Large intestine (tissue), 3 donors: ENCODE data around the gene ATP5PD. TPM values are rescaled to one million over a fixed set of nuclear protein-coding genes. Genes with fewer than 3 reads are reported as not detected.
"Not testable (repeated sequence)": the region's sequence is repeated elsewhere in the genome, so short reads cannot be mapped to it uniquely, and the experiment has no call there.

ENCODE experiments used
- DNase-seq, 2 donors: peaks; one replicate each; pipeline versions ENCODE4 v3.0.0 to v3.0.0-alpha.2; 2013
- H3K27ac ChIP-seq: one replicate; pipeline ENCODE4 v1.5.1; 2013; ENCODE audit warnings: low read length
- H3K27me3 ChIP-seq: 2 replicates; pipeline ENCODE4 v1.6.1; 2013; ENCODE audit warnings: low read length; ENCODE audit not compliant: control insufficient read depth, insufficient read depth
- H3K36me3 ChIP-seq: 2 replicates; pipeline ENCODE4 v1.6.1; 2013; ENCODE audit warnings: low read length; ENCODE audit not compliant: control insufficient read depth, insufficient read depth
- H3K4me1 ChIP-seq: one replicate; pipeline ENCODE4 v1.6.1; 2013; ENCODE audit warnings: low read length; ENCODE audit not compliant: control insufficient read depth, insufficient read depth
- H3K4me3 ChIP-seq: one replicate; pipeline ENCODE4 v1.5.1; 2013; ENCODE audit warnings: low read length
- H3K9me3 ChIP-seq: one replicate; pipeline ENCODE4 v1.6.1; 2013; ENCODE audit warnings: mild to moderate bottlenecking, low read depth, low read length, moderate library complexity; ENCODE audit not compliant: control insufficient read depth
- WGBS: methylation state at CpG from one replicate; pipeline ENCODE4 v1.1.5; 2013; ENCODE audit warnings: low lambda C conversion rate; ENCODE audit not compliant: insufficient coverage; 5-methylcytosine and 5-hydroxymethylcytosine counted together
- polyA plus RNA-seq: library from polyadenylated mRNA; unstranded; fragments of 120-200 nt; gene quantifications from one replicate; pipeline ENCODE4 v1.2.1, GENCODE V29; 2013

The ATP5PD gene
- polyA plus RNA-seq, 1 donor = 321 TPM

- not testable (repeated sequence) for H3K4me1 ChIP-seq, H3K27me3 ChIP-seq
- whole genome bisulfite sequencing = no CpG with 5 or more reads among the region's 9 CpGs
These were observed 21.4 kb downstream of the ATP5PD start for GRCh38 chr17:75025398-75025734.

GRCh38 chr17:75024686-75025397, 21.9 kb downstream of the ATP5PD start:
- H3K27me3 ChIP-seq = no peaks in the 10 kb centered on the region
- WGBS = no CpG with 5 or more reads among the region's 10 CpGs

More at GRCh38 chr17:75025398-75025734, 21.4 kb downstream of the ATP5PD start:
- not testable (repeated sequence) for H3K9me3 ChIP-seq, DNase-seq, H3K27ac ChIP-seq, H3K4me3 ChIP-seq
- peaks cover 19% of the 10 kb centered on the region for H3K36me3 ChIP-seq

DNA sequence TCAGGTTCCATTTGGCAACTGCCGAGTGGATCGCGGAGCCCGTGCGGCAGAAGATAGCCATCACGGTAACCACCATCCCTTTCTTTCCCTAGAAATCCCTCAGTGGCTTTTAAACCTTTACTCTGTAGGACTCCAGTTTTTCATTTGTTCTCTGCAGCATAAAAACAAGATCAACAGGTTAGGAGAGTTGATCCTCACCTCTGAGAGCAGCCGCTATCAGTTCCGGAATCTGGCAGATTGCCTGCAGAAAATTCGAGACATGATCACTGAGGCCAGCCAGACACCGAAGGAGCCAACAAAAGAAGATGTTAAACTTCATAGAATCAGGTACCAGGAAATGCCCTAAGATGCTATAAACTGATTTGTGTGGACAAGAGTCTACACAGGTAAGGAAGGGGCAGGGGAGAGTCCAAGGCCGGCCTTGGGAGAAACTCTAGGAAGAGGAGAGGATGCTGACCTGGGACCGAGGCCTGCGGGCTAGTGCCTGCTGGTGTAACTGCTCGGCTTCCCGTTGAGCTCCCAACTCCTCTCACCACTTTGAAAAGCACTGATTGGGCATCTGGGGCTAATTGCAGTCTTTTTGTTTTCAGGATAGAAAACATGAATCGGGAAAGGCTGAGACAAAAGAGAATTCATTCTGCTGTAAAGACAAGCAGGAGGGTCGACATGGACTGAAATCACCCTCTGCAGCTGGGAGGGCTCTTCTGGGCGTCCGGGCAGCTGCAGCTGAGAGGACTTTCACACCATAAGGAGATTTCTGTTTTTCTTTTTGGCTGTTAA, 26.2 kb downstream of the ATP5PD start:
- no peaks in the 10 kb centered on the region for H3K27me3 ChIP-seq
- H3K9me3 ChIP-seq = no peaks in the 10 kb centered on the region
- H3K4me3 ChIP-seq = no peak overlapping the region
- 100% methylated on average over 1 of the region's 19 CpGs for WGBS
- no peak for DNase-seq
- H3K36me3 ChIP-seq = peaks cover 43% of the 10 kb centered on the region
- no peak overlapping the region for H3K27ac ChIP-seq
- no peaks in the 10 kb centered on the region for H3K4me1 ChIP-seq

More at GRCh38 chr17:75024686-75025397, 21.9 kb downstream of the ATP5PD start:
- Histone ChIP-seq H3K9me3 (no peaks in the 10 kb centered on the region), H3K4me3 (no peak overlapping the region), H3K27ac (no peak overlapping the region), H3K36me3 (peaks cover 24% of the 10 kb centered on the region), H3K4me1 (no peaks in the 10 kb centered on the region)
- no peak for DNase-seq

DNA sequence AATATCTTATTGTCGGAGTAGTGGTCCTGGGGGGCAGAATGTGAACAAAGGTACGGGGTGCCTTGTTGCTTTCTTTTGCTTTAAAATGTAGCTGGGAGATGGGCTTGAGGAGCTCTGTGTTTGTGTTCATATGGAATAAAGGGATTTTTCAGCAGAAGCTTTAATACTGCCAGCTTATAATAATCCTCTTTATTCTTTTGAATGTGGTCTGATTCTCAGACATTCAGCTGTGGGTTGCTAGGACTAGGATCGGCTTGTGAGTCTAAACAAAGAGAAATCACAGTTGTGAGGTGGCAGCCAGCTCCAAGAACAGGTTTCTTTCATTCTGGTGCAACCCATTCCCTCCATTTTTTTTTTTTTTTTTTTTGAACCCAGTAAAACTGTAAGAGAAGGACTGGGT, 27.1 kb downstream of the ATP5PD start:
- H3K36me3 ChIP-seq = peaks cover 43% of the 10 kb centered on the region
- no CpG with 5 or more reads among the region's 3 CpGs for WGBS

GRCh38 chr17:75019146-75019545, 27.6 kb downstream of the ATP5PD start:
- Histone ChIP-seq H3K4me3 (no peak overlapping the region), H3K4me1 (no peaks in the 10 kb centered on the region), H3K36me3 (peaks cover 43% of the 10 kb centered on the region), H3K9me3 (no peaks in the 10 kb centered on the region), H3K27me3 (no peaks in the 10 kb centered on the region), H3K27ac (no peak overlapping the region)
- WGBS = no CpG with 5 or more reads among the region's 5 CpGs
- no peak for DNase-seq

More for the DNA sequence above, 27.1 kb downstream of the ATP5PD start:
- H3K9me3 ChIP-seq = no peaks in the 10 kb centered on the region
- H3K4me1 ChIP-seq = no peaks in the 10 kb centered on the region
- H3K27ac ChIP-seq = no peak overlapping the region
- no peak overlapping the region for H3K4me3 ChIP-seq
- no peaks in the 10 kb centered on the region for H3K27me3 ChIP-seq
- DNase-seq = no peak

- Histone ChIP-seq H3K4me3 (peak overlapping the region; percentile 69), H3K4me1 (peaks cover 13% of the 10 kb centered on the region), H3K27me3 (no peaks in the 10 kb centered on the region), H3K27ac (peak overlapping the region; percentile 76), H3K36me3 (peaks cover 6% of the 10 kb centered on the region), H3K9me3 (no peaks in the 10 kb centered on the region)
- no CpG with 5 or more reads among the region's 10 CpGs for WGBS
- no peak for DNase-seq
These were observed 33.6 kb downstream of the ATP5PD start for GRCh38 chr17:75013092-75013559.

DNA sequence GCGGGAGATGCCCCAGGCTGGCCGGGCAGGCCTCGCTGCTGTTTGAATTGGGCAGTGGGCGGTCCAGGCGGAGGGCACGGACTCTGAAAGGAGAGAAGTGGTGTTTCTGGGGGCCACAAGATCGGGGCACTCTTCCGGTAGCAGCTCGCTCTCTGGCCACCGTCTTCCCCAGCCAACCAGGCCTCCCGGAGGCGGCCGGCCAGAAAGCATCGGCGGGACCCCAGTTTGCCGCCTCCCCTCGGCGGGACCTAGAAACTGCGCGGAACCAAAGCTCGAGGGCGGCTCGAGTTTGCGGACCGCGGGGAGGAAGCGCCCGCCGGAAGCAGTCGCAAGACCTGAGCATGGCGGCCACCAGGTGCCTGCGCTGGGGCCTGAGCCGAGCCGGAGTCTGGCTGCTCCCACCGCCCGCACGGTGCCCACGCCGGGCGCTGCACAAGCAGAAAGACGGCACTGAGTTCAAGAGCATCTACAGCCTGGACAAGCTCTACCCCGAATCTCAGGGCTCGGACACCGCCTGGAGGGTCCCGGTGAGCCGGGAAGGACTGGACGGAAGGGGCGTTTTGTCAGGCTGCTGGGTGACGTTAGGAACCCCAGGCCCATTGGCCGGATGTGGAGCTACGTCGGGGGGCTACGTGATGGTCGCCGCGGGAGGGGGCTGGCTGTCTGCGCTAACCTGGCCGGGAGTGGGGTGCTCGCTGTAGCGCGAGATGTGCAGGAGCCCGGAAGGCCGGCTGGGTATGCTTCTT, 34.2 kb downstream of the ATP5PD start, which contains the start of gene MRPL58:
TSS of gene MRPL58 (plus strand) at position 325 of the 746 bp plus-strand sequence. CDS start at position 342, 17 bp downstream.
- H3K4me1 ChIP-seq = peaks cover 13% of the 10 kb centered on the region
- H3K4me3 ChIP-seq = peak within 1 kb of the TSS; percentile 69
- peaks cover 3% of the 10 kb centered on the region for H3K36me3 ChIP-seq
- DNase-seq = peak; percentile 76 to 91
- 0% methylated on average over 1 of the region's 63 CpGs for WGBS
- H3K27ac ChIP-seq = peak within 1 kb of the TSS; percentile 76
- no peaks in the 10 kb centered on the region for H3K9me3 ChIP-seq
- no peaks in the 10 kb centered on the region for H3K27me3 ChIP-seq

- no peak for DNase-seq
- no peaks in the 10 kb centered on the region for H3K9me3 ChIP-seq
- H3K27me3 ChIP-seq = no peaks in the 10 kb centered on the region
- WGBS = no CpG with 5 or more reads among the region's 5 CpGs
- peaks cover 3% of the 10 kb centered on the region for H3K36me3 ChIP-seq
- peaks cover 13% of the 10 kb centered on the region for H3K4me1 ChIP-seq
- H3K4me3 ChIP-seq = peak overlapping the region; percentile 69
- peak overlapping the region; percentile 76 for H3K27ac ChIP-seq
These were observed 34.7 kb downstream of the ATP5PD start for GRCh38 chr17:75012096-75012345.

GRCh38 chr17:75011401-75012095, 35.2 kb downstream of the ATP5PD start:
- peaks cover 13% of the 10 kb centered on the region for H3K4me1 ChIP-seq
- H3K36me3 ChIP-seq = peaks cover 2% of the 10 kb centered on the region
- H3K27ac ChIP-seq = peak overlapping the region; percentile 76
- no peaks in the 10 kb centered on the region for H3K9me3 ChIP-seq
- H3K27me3 ChIP-seq = no peaks in the 10 kb centered on the region
- peak in 1 of 2 donors; percentile 58 for DNase-seq
- 80% methylated on average over 2 of the region's 13 CpGs for WGBS
- peak overlapping the region; percentile 69 for H3K4me3 ChIP-seq
